Right renal pelvis (tissue), 4 donors: Measurements from ENCODE around the gene APBA2. TPM values are rescaled to one million over a fixed set of nuclear protein-coding genes. Genes with fewer than 3 reads are reported as not detected.

Experiments used
- DNase-seq, 4 donors: peaks; one replicate each; pipeline ENCODE4 v3.0.0-alpha.2; 2013; ENCODE audit warnings: low read depth in 4 of 4, low spot score in 3 of 4, missing footprints in 1 of 4
- polyA plus RNA-seq, 4 donors: library from polyadenylated mRNA; unstranded; fragments of 120-200 nt; gene quantifications; one replicate each; pipeline ENCODE4 v1.2.1, GENCODE V29; 2013; ENCODE audit not compliant: insufficient read length in 4 of 4

Gene APBA2
- polyA plus RNA-seq, 4 donors: 11.4 to 15.2 (median 13.0) TPM

DNA sequence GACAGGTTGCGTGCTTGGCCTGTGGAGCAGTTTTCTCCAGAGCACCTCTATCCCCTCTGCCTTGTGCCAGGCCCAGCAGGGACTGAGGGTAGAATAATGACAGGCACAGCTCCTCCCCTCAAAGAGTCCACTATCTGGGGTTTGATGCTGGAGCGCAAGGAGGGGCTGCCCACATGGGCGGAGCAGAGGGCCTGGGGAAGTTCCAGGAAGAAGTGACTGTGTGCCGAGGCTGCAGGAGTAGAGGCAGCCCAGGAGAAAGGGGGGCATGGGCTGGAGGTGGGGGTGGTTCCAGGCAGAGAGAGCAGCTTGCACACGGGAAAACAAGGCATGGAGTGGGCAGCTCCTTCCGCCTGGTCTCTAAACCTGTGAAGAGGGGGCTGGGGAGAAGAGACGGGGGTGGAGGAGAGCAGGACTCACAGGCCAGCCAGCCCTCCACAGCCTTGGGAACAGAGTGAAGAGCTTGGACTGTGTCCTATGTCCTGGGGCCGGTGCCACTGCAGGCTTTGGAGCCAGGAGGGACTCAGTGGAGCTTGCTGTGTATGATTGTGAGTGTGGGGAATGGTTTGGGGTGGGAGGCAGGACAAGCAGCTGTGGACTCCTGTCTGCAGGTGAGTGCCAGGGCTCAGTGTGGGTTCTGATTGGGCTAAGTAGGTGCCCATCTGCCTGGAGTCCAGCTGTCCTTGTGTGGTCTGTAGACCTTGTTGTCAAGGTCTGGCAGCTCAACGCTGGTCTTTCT lies 48.1 kb downstream of the APBA2 start:
- no peak for DNase-seq

DNA sequence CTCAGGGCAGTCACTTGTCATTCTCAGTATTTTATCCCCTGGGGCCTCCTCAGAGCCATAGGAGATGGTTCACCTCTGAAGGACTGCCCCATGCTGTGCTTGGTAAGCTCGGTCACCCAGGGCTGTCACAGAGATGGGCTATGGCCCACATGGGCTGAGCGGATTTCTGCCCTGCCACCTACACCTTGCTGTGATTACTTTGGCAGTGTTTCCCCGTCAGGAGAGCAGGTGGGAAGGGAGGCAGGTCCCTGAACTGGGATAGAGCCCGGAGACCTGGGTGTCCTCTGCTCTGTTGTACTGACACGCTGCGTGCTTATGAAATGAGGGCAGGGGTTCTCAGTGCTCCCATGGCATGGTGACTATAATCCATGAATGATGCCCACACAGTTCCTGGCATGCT lies 48.9 kb downstream of the APBA2 start:
- no peak for DNase-seq

DNA sequence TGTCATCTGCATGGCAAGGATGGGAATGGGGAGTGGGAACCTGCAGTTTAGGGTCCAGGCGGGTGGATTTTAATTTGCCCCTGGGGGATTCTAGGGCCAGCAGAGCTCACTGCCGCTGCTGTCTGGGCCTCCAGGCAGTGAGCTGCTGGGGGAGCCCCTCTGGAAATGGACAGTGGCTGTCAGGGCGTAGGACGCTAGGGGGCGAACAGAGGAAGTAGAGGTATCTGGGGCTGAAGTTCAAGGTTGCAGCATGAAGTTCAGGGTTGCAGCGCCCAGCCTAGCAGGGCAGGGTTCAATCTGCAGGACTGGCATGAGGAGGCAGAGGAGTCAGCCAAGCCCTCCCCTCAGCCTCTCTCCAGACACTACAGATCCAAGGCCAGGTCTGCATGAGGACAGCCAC lies 49.5 kb downstream of the APBA2 start:
- no peak for DNase-seq

GRCh38 chr15:28936081-28936480 lies 50.3 kb downstream of the APBA2 start:
- no peak for DNase-seq

DNA sequence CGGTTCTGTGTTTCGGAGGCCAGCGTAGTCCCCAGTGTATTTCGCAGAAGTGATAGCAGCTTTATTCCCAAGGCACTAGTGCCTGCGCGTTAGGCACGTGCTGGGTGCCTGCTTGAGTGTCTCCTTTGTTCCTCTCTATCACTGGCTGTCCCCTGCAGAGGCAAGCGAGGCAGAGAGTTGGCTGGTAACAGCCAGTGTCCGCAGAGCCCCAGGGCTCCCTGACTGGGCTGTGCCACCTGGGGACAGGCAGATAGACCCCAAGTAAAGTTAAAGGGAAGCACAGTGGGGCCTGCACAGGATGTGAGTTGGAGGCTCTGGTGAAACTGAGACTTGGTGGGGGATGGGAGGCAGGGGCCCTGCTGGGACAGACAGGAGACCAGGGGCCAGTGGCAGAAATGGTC lies 50.7 kb downstream of the APBA2 start:
- no peak for DNase-seq

- DNase-seq: no peak
Measured at GRCh38 chr15:28937271-28937670, 51.5 kb downstream of the APBA2 start.

- DNase-seq: no peak
Measured at GRCh38 chr15:28942046-28942445, 56.3 kb downstream of the APBA2 start.

GRCh38 chr15:28942571-28942970 lies 56.8 kb downstream of the APBA2 start:
- DNase-seq: no peak

DNA sequence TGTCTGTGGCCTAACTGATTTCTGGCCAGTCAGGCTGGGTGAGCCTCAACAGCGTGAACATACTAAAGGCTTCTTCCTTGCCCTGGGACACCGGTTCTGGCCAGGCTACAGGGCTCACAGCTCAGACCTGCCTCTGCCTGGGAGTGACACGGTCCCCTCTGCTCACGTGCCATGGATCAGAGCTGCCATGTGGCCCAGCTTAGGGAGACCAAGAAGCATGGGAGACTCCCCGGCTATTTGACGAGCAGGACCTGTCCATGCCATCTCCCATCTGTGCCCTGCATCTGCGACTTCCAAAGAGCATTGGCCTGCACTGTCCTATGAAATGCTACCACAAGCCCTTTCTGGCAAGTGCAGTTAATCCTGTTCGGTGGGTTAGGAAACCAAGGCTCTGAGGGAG lies 57.4 kb downstream of the APBA2 start:
- no peak for DNase-seq

- no peak for DNase-seq
Measured at GRCh38 chr15:28943611-28944230, 57.9 kb downstream of the APBA2 start.

DNA sequence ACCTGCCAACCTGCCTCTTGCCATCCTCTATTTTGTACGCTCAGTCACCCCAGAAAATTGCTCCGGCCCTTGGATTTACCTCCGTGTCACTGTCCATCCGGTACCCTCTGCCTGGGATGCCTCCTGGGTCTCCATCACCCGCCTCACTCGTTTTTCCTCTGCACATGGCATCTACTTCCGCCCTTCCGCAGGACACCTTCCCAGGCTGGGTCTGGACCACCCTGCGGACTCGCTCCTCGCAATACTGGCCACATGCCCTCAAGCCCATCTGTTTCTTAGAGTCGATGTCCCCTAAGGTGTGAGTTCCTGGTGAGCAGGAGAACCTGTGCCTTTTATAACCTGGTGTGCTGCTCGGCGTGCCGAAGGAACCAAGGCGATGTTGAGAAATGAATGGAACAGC lies 58.5 kb downstream of the APBA2 start:
- DNase-seq: no peak

GRCh38 chr15:28944696-28945300 lies 59.0 kb downstream of the APBA2 start:
- DNase-seq: no peak

DNA sequence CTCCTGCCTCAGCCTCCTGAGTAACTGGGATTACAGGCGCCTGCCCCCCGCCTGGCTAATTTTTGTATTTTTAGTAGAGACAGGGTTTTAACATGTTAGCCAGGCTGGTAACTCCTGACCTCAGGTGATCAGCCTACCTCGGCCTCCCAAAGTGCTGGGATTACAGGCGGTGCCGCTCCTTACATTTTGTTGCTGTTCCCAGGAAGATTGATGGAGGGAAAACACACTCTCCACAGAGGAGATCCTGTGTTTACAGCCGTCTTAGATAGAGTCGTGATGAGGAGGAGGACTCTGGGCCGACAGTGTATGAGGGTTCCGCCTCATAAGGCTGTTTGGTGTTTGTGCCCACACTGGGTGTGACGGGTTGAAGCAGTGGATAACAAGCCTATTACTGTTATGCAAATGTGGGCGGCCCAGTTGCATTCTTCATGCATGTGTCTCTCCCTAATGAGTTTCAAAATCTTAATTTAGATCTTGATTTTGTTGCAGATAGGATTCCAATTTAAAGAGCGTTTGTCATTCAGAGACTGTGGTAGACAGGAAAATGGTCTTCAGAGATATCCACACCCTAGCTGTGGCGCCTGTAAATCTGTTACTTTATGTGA lies 60.0 kb downstream of the APBA2 start:
- no peak for DNase-seq

DNA sequence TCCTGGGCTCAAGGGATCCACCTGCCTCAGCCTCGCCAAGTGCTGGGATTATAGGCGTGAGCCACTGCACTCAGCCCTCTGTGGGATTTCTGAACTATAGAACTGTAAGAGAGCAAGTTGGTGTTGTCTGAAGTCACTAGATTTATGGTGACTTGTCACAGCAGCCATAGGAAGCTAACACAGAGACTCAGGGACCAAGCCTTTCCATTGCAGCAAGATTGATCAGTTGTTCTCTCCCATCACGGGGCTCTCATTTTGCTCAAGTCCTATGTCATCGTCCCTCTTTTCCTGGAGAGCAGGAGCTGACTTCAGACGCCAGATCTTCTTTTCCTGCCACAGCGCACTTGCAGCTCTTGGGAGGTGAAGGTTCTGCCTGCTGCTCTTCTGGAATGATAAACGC lies 61.0 kb downstream of the APBA2 start:
- DNase-seq: no peak

DNA sequence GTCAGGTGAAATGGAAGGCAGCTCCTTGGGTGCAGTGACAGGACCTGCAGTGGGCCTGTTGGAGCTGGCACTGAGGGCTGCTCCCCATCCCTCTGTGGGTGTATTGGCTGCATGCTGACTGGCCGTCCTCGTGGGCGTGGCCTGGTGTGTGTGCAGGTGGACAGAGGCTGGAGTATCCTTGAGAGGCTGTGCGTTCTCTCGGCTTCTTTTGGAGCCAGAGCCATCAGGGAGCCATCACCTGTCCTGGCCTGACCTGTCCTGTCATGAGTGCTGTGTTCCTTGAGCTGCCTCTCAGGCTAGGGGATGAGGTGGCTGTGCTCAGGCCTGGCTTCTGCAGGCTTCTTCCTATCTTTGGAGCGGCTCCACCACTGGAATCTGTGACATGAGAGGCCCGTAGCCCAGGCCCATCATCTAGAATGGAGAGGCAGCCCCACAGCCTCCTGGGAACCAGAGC lies 61.5 kb downstream of the APBA2 start:
- DNase-seq: no peak

- DNase-seq: no peak
Measured at GRCh38 chr15:28948036-28948435, 62.3 kb downstream of the APBA2 start.

DNA sequence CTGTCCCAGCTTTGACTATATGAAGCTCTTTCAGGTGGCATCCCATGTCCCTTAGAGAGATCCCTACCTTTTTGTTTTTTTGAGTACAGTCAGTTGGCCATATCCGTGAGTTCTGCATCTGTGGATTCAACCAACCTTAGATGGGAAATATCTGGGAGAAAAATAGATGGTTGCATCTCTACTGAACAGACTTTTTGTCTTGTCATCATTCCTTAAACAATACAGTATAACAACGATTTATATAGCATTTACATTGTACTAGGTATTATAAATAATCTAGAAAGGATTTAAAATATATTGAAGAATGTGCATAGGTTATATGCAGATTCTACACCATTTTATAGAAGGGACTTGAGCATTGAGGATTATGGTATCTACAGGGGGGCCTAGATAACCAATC lies 65.1 kb downstream of the APBA2 start:
- DNase-seq: no peak

DNA sequence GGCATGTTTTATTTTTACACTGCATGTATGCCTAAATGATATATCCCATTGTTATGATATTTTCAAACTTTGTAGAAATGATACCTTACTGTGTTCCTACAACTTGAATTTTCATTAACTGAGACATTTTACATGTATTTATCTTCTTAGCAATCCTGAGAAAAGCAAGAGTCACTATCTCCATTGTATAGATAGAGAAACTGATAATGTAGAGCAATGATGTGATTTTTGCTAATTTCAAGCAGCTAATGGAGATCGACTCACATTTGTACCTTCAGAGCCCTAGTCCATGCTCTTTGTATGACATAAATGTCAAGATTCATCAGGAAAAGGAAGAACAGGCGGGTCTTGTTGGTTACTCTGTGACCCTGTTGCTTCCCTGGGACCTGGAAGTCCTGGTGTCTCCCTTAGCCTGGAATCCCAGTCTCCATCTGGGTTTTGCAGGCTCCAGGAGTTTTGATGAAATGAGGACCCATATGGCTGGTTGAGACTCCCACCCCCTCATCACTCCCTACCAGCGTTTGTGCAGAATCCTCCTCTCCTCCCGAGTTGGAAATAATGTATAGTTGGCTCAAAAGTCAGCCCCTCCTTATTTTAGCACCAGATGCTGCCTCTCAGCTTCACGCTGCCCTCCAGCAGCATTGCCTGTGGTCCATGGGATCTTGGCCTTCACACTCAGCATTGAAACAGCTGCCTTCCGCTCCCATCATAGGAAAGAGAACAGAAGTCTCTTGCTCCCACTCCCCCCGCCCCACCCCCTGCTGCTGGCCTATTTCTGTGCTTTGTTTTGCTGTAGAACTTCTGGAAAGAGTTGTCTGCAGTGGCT lies 67.1 kb downstream of the APBA2 start:
- DNase-seq: no peak

GRCh38 chr15:28953573-28954195 lies 67.9 kb downstream of the APBA2 start:
- DNase-seq: no peak

- DNase-seq: no peak
Measured at GRCh38 chr15:28954466-28955159, 68.8 kb downstream of the APBA2 start.
